KOPT-K1 (cell line): ENCODE data around the gene CTNNBL1.
"Not testable (repeated sequence)": the region's sequence is repeated elsewhere in the genome, so short reads cannot be mapped to it uniquely, and the experiment has no call there.

Experiments
- H3K27ac ChIP-seq: fragments of 200-600 bp; sonication (generic); 2 replicates; pipeline ENCODE4 v1.5.1; 2016; ENCODE audit warnings: antibody characterized with exemption, mild to moderate bottlenecking, low read depth, low read length; ENCODE audit not compliant: poor library complexity, severe bottlenecking
- H3K36me3 ChIP-seq: fragments of 200-600 bp; sonication (generic); 2 replicates; pipeline ENCODE4 v1.5.1; 2017; ENCODE audit warnings: antibody characterized with exemption, mild to moderate bottlenecking, low read length, moderate library complexity; ENCODE audit not compliant: insufficient read depth
- H3K9me3 ChIP-seq: fragments of 200-600 bp; sonication (generic); 2 replicates; pipeline ENCODE4 v1.5.1; 2017; ENCODE audit warnings: antibody characterized with exemption, low read length, mild to moderate bottlenecking; ENCODE audit not compliant: insufficient read depth, poor library complexity, severe bottlenecking

CTNNBL1 gene

GRCh38 chr20:37692459-37693166 is 1.2 kb upstream of the CTNNBL1 start:
- peaks cover 5% of the 10 kb centered on the region; the same call in 1 of the 2 replicates for H3K36me3 ChIP-seq
- no peaks in the 10 kb centered on the region for H3K9me3 ChIP-seq
- H3K27ac ChIP-seq: no peak overlapping the region

GRCh38 chr20:37693242-37693634 is 592 bp upstream of the CTNNBL1 start:
- Histone ChIP-seq H3K9me3 (no peaks in the 10 kb centered on the region), H3K27ac (no peak overlapping the region), H3K36me3 (peaks cover 5% of the 10 kb centered on the region; the same call in 1 of the 2 replicates)

- H3K9me3 ChIP-seq: no peaks in the 10 kb centered on the region
- H3K27ac ChIP-seq: no peak overlapping the region
Measured at GRCh38 chr20:37695684-37696342, 2.0 kb downstream of the CTNNBL1 start.

GRCh38 chr20:37697314-37697713 is 3.5 kb downstream of the CTNNBL1 start:
- H3K27ac ChIP-seq: no peak overlapping the region
- peaks cover 5% of the 10 kb centered on the region; the same call in 1 of the 2 replicates for H3K36me3 ChIP-seq
- no peaks in the 10 kb centered on the region for H3K9me3 ChIP-seq

More at GRCh38 chr20:37695684-37696342, 2.0 kb downstream of the CTNNBL1 start:
- peaks cover 5% of the 10 kb centered on the region; the same call in 1 of the 2 replicates for H3K36me3 ChIP-seq

- peaks cover 5% of the 10 kb centered on the region; the same call in 1 of the 2 replicates for H3K36me3 ChIP-seq
- H3K9me3 ChIP-seq: no peaks in the 10 kb centered on the region
- no peak overlapping the region for H3K27ac ChIP-seq
Measured at GRCh38 chr20:37699202-37699601, 5.4 kb downstream of the CTNNBL1 start.

GRCh38 chr20:37700301-37700700 is 6.5 kb downstream of the CTNNBL1 start:
- no peaks in the 10 kb centered on the region for H3K9me3 ChIP-seq
- peaks cover 5% of the 10 kb centered on the region; the same call in 1 of the 2 replicates for H3K36me3 ChIP-seq
- H3K27ac ChIP-seq: no peak overlapping the region

GRCh38 chr20:37701676-37702075 is 7.8 kb downstream of the CTNNBL1 start:
- not testable (repeated sequence) for H3K27ac ChIP-seq, H3K36me3 ChIP-seq, H3K9me3 ChIP-seq

- H3K9me3 ChIP-seq: peaks cover 13% of the 10 kb centered on the region
- H3K36me3 ChIP-seq: no peaks in the 10 kb centered on the region
- H3K27ac ChIP-seq: no peak overlapping the region
Measured at GRCh38 chr20:37702403-37703034, 8.7 kb downstream of the CTNNBL1 start.

- H3K36me3 ChIP-seq: no peaks in the 10 kb centered on the region
- peaks cover 13% of the 10 kb centered on the region for H3K9me3 ChIP-seq
- H3K27ac ChIP-seq: no peak overlapping the region
Measured at GRCh38 chr20:37703035-37703845, 9.4 kb downstream of the CTNNBL1 start.

- Histone ChIP-seq H3K36me3 (no peaks in the 10 kb centered on the region), H3K9me3 (peaks cover 13% of the 10 kb centered on the region), H3K27ac (no peak overlapping the region)
Measured at GRCh38 chr20:37704955-37705354, 11.1 kb downstream of the CTNNBL1 start.

GRCh38 chr20:37706298-37706697 is 12.5 kb downstream of the CTNNBL1 start:
- no peaks in the 10 kb centered on the region for H3K36me3 ChIP-seq
- H3K27ac ChIP-seq: no peak overlapping the region
- peaks cover 13% of the 10 kb centered on the region for H3K9me3 ChIP-seq

GRCh38 chr20:37711001-37711400 is 17.2 kb downstream of the CTNNBL1 start:
- no peaks in the 10 kb centered on the region for H3K36me3 ChIP-seq

GRCh38 chr20:37711994-37712964 is 18.4 kb downstream of the CTNNBL1 start:
- Histone ChIP-seq H3K36me3 (no peaks in the 10 kb centered on the region), H3K27ac (no peak overlapping the region), H3K9me3 (peaks cover 2% of the 10 kb centered on the region)

More at GRCh38 chr20:37711001-37711400, 17.2 kb downstream of the CTNNBL1 start:
- H3K9me3 ChIP-seq: peaks cover 13% of the 10 kb centered on the region
- no peak overlapping the region for H3K27ac ChIP-seq

- H3K27ac ChIP-seq: no peak overlapping the region
Measured at GRCh38 chr20:37713396-37713795, 19.6 kb downstream of the CTNNBL1 start.

More at GRCh38 chr20:37713396-37713795, 19.6 kb downstream of the CTNNBL1 start:
- no peaks in the 10 kb centered on the region for H3K9me3 ChIP-seq
- H3K36me3 ChIP-seq: no peaks in the 10 kb centered on the region
